HG02870 (cell line): ENCODE measurements around the gene EXD3.
"Not testable (repeated sequence)": the region's sequence is repeated elsewhere in the genome, so short reads cannot be mapped to it uniquely, and the experiment has no call there.

Experiments
- ATAC-seq: cut with Tn5 transposase; IDR thresholded peaks from one replicate; pipeline ENCODE4 v1.9.1; 2021; ENCODE audit warnings: mild to moderate bottlenecking, moderate library complexity; ENCODE audit not compliant: unreplicated experiment

The EXD3 gene

DNA sequence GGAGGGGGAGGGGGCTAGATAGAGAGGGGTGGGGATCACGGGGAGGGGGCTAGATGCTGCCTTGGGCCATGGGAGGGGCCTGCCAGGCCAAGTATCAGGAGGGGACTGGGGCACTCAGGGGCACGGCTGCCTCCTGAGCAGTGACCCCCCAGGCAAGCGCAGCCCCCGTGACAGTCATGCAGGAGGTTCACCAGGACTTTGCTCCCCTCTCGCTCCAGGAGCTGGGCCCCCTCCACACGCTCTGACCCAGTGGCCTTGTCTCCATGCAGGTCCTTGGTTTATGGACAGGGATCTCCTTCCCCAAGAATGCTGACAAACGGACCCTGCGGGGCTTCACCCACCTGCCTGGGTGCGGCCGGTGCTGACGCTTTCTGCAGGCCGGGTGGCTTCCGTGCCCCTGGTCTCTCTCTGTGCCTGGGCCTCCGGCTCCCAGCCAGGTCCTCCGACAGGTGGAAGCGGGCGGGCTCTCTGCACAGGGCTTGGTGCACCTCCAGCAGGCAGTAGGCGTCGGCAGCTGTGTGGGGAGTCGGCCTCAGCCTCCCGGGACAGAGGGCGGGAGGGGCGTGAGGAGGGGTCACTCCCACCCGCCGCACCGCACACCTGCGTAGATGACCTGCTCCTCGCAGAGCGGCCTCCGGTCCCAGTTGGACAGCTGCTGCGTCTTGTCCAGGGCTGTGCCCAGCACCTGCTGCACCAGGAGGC lies 74.0 kb downstream of the EXD3 start:
- no peak for ATAC-seq

DNA sequence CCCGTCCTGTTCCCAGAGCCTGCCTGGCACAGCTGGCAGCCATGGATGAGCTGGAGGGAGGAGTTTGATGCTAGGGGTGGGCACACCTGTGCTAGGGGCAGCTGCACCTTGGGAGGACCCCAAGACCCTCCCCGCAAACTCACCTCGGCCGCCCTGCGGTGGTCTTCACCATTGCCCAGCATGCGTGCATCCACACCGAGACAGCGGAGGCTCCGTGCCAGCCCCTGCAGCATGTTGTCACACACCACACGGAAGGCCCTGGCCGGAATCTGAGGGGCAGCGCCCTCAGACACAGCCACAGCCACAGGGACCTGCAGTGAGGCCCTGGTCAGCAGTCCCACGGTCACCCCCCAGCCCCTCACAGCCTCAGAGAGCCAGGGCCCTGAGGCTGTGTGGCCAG lies 75.0 kb downstream of the EXD3 start:
- ATAC-seq: no peak

DNA sequence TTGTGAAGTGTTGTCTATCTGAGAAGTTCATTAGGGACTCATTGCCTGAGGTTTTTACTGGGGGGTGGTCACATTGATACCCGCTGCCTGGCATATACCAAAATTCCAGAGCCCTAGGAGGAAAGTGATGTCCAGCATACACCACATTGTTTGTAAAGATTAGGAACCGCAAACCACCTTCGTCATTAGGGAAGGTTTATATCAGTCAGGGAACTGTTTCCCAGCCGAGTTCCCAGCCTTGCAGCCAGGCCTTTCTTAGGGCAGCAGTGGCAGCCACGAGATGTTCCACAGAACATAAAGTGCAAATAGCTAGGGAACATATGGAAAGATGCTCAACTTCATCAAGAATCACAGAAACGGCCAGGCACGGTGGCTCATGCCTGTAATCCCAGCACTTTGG lies 80.5 kb downstream of the EXD3 start:
- no peak for ATAC-seq

DNA sequence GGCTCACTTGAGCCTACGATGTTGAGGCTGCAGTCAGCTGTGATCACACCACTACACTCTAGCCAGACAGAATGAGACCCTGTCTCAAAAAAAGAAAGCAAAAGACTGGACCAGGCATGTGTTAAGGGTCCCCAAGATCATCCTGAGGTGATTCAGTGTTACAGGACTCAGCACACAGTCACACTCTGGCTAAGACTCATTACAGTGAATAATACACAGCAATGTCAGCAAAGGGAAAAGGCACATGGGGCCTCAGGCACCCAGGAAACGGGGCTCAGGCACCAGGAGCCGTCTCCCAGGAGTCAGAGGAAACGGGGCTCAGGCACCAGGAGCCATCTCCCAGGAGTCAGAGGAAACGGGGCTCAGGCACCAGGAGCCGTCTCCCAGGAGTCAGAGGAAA lies 81.7 kb downstream of the EXD3 start:
- ATAC-seq: no peak

DNA sequence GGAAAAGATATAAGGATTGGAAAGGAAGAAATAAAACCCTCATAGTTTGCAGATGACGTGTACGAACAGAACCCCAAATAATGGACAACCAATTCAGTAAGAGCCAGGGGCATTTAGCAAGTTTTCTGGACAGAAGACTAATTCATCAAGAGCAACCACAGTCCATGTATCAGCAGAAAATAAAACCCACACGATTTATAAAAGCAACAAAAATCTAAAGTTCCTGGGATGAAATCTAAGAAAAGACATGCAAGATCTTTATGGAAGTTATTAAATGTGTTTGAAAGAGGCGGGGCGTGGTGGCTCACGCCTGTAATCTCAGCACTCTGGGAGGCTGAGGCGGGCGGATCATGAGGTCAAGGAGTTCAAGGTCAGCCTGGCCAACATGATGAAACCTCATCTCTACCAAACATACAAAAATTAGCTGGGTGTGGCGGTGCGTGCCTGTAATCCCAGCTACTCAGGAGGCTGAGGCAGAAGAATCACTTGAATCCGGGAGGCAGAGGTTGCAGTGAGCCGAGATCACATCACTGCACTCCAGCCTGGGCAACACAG lies 83.0 kb downstream of the EXD3 start:
- ATAC-seq: not testable (repeated sequence)

DNA sequence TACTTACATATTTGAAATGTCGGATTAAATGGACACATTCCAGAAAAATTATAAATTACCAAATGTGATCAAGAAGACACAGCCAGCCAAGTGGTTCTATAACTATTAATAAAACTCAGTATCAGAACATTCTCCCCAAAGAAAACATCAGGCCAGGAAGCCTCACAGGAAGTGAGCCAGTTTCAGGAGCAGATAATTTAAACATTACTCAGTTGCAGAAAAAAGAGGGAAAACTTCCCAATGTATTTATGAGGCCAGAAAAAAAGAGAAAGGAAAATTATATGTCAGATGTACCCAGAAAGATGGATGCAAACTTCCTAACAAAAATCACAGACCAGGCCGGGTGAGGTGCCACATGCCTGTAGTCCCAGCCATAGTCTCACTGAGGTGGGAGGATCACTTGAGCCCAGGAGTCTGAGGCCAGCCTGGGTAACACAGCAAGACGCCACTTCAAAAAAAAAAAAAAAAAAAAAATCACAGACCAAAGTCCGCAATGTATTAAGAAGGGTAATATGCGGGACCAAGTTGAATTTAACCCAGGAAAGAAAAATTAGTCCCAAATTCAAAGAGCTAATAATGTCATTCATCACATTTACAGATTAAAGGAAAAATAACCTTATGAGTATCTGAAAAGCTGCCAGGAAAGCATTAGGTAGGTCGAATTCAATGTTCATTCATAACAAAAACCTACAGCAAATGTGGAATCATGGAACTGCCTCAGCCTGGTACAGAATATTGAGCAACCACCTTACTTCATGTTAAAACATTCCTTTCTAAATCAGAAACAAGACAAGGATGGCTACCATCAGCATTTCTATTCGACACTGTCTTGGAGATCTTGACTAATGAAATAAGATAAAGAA lies 83.7 kb downstream of the EXD3 start:
- no peak for ATAC-seq

DNA sequence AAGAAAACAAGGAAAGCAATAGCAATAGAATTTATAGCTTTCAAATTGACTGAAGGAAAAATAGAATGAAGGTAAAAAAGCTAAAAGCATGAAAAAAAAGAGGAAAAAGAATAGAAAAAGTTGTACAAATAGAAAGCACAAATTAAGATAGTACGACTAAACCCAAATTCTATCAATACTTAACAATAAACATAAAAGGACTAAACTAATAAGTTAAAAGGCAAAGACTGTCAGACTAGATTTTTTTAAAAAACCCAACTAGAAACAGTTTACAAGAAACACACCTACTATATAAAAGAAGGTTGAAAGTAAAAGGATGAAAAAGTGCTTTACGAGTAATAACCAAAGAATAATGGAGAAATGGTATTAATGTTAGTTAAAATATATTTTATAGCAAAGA lies 86.2 kb downstream of the EXD3 start:
- ATAC-seq: no peak

DNA sequence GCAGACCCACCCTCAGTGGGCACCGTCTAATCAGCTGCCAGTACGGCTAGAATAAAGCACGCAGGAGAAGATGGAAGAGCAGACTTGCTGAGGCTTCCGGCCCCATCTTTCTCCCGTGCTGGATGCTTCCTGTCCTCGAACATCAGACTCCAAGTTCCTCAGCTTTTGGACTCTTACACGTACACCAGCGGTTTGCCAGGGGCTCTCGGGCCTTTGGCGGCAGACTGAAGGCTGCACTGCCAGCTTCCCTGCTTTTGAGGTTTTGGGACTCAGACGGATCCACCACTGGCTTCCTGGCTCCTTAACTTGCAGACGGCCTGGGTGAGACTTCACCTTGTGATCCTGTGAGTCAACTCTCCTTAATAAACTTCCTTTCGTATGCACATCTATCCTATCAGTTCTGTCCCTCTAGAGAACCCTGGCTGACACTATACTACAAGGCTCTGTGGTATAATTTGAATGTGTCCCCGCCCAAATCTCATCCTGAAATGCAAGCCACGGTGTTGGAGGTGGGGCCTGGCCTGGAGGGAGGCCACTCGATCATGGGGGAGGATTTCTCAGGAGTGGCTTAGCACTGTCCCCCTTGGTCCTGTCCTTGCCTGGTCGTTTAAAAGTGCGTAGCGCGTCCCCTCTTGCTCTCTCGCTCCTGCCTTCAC lies 89.8 kb downstream of the EXD3 start:
- ATAC-seq: no peak

DNA sequence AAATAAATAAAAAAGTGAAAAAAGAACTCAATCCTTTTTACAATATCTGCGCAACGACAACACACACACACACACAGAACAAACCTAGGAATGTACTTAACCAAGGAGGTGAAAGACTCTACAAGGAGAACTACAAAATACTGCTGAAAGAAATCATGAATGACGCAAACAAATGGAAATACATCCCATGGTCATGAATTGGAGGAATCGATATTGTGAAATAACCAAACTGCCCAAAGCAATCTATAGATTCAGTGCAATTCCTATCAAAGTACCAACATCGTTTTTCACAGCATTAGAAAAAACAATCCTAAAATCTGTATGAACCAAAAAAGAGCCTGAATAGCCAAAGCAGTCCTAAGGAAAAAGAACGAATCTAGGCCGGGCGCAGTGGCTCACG lies 91.0 kb downstream of the EXD3 start:
- no peak for ATAC-seq

DNA sequence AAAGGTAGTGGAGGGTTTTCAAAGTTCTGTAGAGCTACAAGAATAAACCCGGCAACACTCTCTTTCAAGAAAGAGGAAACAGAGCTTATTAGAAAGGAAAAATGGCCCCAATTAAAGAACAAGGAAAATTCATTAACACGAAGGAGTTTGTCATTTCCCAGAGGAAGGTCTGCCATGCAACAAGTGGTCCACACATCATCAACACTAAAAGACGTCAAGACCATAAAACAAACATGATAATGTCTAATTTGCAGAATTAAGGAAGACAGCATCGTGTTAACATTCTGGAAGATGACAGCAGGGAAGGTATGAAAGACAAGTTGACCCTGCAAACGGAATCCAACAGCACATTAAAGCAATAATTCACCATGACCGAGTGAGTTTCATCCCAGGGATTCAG lies 92.3 kb downstream of the EXD3 start:
- no peak for ATAC-seq

DNA sequence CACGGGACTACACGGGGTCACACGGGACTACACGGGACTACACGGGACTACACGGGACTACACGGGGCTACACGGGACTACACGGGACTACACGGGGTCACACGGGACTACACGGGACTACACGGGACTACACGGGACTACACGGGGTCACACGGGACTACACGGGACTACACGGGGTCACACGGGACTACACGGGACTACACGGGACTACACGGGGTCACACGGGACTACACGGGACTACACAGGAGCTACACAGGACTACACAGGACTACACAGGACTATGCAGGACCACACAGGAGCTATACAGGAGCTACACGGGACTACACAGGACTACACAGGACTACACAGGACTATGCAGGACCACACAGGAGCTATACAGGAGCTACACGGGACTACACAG lies 93.4 kb downstream of the EXD3 start:
- ATAC-seq: not testable (repeated sequence)

DNA sequence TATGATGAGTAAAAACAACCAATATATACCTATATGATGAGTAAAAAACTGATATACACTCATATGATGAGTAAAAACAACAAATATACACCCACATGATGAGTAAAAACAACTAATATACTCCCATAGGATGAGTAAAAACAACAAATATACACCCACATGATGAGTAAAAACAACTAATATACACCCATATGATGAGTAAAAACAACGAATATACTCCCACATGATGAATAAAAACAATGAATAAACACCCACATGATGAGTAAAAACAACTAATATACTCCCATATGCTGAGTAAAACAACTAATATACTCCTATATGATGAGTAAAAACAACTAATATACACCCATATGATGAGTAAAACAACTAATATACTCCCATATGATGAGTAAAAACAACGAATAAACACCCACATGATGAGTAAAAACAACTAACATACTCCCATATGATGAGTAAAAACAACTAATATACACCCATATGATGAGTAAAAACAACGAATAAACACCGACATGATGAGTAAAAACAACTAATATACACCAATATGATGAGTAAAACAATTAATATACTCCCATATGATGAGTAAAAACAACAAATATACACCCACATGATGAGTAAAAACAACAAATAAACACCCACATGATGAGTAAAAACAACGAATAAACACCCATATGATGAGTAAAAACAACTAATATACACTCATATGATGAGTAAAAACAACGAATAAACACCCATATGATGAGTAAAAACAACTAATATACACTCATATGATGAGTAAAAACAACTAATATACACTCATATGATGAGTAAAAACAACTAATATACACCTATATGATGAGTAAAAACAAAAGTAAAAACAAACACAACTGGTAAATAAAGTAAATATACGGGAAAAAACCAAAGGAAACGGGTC lies 95.1 kb downstream of the EXD3 start:
- ATAC-seq: not testable (repeated sequence)

DNA sequence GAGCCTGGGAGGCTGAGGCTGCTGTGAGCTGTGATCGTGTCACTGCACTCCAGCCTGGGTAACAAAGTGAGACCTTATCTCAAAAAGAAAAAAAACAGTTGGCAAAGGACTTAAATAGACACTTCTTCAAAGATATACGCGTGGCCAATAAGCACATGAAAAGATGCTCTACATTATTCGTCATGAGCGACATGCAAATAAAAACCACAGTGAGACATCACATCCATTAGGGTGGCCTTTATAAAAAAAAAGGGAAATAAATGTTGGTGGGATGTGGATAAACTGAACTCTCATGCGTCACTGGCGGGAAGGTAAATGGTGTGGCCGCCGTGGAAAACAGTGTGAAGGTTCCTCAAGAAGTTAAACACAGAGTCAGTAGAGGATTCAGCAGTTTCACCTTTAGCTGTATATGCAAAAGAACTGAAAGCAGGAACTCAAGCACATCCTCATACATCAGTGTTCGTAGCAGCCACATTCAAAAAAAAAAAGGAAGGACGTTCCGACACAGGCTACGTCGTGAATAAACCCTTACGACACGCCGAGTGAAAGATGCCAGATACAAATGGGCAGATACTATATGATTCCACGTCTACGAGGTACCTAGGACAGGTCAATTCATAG lies 96.4 kb downstream of the EXD3 start:
- ATAC-seq: no peak

DNA sequence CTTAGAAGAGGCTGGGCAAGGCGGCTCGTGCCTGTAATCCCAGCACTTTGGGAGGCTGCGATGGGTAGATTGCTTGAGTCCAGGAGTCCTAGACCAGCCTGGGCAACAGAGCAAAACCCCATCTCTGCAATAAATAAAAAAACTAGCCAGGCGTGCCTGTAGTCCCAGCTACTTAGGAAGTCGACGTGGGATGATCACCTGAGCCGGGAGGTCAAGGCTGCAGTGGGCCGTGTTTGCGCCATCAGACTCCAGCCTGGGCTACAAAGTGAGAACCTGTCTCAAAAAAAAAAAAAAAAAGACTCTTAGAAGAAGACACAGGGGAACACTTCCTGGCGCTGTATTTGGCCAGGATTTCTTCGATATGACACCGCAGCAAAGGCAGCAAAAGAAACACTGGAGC lies 97.2 kb downstream of the EXD3 start:
- ATAC-seq: no peak

DNA sequence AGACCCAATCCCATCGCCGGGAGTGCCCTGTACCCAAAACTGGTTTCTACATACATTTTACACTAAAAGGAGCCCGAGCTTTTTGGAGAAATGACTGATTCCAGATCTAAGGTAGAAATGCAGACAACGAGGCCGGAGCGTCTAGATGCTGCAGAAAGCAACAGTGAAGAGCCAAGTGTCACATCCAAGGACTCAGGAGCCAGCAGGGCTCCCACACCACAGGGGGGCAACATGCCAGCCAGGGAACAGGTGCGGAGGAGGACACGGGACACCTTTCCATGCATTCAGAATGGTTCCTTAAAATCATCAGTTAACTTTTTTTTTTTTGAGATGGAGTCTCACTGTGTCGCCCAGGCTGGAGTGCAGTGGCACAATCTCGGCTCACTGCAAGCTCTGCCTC lies 97.8 kb downstream of the EXD3 start:
- no peak for ATAC-seq

DNA sequence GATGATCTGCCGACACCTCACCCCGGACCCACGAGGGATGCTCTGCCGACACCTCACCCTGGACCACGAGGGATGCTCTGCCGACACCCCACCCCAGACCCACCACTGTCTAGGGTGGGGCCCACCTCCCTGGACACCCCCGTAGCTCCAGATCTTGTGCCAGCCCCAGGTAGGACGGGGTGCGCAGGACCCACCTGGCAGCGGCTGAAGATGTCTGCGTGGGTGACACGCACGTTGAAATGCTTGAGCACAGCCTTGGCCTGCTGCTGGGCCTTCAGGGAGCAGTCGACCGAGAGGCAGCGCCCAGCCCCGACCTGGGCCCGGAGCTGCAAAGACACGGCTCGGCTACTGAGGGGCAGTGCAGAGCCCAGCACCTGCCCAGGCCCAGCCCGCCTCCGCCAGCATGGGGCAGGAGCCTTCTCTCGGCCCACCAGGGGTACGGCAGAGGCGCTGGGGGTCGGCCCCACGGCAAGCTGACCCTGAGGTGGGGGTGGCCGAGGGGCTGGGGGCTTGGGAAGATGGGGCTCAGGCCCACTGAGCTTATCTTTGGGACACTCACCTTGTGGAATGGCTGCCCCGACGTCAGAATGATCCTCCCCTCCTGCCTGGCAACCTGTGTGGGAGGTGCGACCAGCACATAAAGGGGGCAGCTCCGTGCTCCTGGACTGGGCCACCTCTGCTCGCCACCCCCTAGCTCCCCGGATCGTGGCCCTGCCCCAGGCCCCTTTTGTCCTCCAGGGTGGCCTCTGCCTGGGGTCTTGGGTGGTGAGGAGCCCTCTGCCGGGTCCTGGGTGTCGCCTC lies 99.2 kb downstream of the EXD3 start:
- ATAC-seq: no peak

DNA sequence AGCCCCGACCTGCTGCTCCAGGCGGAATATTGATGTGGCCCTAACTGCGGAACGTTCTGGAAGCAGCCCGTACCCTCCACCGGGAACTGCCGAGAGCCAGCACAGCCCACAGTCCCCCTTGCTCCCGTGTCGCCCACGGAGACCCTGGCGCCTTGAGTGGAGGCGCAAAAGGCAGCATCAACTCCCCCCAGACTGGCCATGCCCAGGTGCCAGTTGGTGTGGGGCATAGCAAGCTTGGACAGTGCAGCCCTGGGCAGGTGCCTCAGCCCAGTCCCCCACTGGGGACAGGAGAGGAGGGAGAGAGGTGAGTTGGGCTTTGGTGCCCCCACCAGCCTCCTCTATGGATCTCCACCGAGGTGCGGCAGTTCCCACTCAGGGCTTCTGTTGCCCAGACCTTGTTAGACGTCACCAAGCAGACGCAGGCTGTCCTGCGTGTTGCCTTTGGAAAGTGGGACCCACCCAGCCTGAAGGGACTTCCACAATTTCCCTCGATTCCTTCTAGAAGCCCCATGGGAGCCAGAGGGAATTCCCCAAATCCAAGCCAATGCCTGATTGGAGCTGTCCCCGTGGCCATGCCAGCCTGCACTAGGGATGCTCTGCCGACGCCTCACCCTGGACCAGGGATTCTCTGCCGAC lies 101.1 kb downstream of the EXD3 start:
- no peak for ATAC-seq

DNA sequence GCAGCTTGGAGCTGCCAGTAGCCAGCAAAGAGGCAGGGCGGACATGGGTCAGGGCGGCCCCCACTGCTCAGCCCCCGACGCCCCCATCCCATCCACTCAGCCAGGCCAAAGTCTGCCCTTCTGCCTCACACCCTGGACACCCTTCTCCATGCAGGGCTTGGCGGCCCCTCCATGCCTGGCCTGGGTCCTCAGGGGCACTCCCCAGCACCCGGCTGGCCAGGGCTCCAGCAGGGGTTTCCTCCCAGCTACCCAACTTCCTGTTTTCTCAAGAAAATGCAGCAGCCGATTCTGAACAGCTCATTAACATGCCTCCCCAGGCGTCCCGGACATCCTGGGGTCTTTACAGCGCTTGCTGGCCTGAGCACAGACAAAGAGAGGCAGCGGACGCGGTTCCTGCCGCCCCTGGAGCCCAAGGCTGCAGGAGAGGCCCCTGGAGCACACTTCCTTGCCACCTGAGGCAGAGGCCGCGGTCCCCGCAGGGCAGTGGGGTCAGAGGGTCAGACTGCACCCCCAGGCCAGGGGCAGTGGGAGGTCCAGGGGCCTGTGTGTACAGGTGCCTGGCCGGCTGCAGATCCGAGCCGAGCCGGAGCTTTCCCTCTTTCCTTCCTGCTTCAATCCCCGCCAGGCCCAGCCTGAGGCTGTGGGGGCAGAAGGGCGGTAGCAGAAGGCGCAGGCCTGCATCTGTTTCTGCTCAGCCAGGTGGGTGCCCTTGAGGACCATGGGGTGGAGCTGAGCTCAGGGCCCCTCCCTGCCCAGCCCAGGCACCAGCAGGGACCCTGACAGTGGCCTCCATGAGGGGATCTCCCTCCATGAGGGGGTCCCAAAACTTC lies 102.2 kb downstream of the EXD3 start:
- ATAC-seq: no peak
